Coronary artery (tissue), 2 donors: ENCODE results near the gene METRN.

Source experiments
- DNase-seq: peaks from one replicate; pipeline ENCODE4 v3.0.0-alpha.2; 2017; ENCODE audit warnings: low spot score
- H3K27ac ChIP-seq, 2 donors: fragments of 200-600 bp; sonication (generic); one replicate each; pipeline ENCODE4 v1.5.1; 2016 to 2019
- H3K4me3 ChIP-seq: fragments of 200-600 bp; sonication (generic); 2 replicates; pipeline ENCODE4 v1.5.1; 2016; ENCODE audit warnings: mild to moderate bottlenecking, moderate library complexity
- CTCF ChIP-seq: fragments of 200-600 bp; sonication (generic); IDR thresholded peaks from one replicate; pipeline ENCODE4 v1.5.1; 2019; ENCODE audit warnings: antibody characterized with exemption

The METRN gene

GRCh38 chr16:670485-671352 is 44.2 kb upstream of the METRN start:
- DNase-seq: no peak
- no peak overlapping the region for H3K4me3 ChIP-seq
- no peak overlapping the region for H3K27ac ChIP-seq
- no peak for TF ChIP-seq CTCF

- TF ChIP-seq CTCF: no peak
- DNase-seq: no peak
- H3K4me3 ChIP-seq: no peak overlapping the region
- H3K27ac ChIP-seq: no peak overlapping the region
Measured at GRCh38 chr16:671353-672131, 43.4 kb upstream of the METRN start.

- H3K4me3 ChIP-seq: no peak overlapping the region
Measured at GRCh38 chr16:672371-672770, 42.5 kb upstream of the METRN start.

GRCh38 chr16:672851-673250 is 42.1 kb upstream of the METRN start:
- no peak for DNase-seq
- no peak for TF ChIP-seq CTCF
- Histone ChIP-seq H3K27ac (no peak overlapping the region), H3K4me3 (no peak overlapping the region)

More at GRCh38 chr16:672371-672770, 42.5 kb upstream of the METRN start:
- TF ChIP-seq CTCF: no peak
- no peak overlapping the region for H3K27ac ChIP-seq
- DNase-seq: no peak

GRCh38 chr16:673399-673991 is 41.4 kb upstream of the METRN start:
- no peak overlapping the region for H3K4me3 ChIP-seq
- TF ChIP-seq CTCF: no peak
- H3K27ac ChIP-seq: no peak overlapping the region
- no peak for DNase-seq

- no peak overlapping the region for H3K27ac ChIP-seq
- no peak overlapping the region for H3K4me3 ChIP-seq
- TF ChIP-seq CTCF: no peak
- no peak for DNase-seq
Measured at GRCh38 chr16:674214-674881, 40.6 kb upstream of the METRN start.
